Loucy (cell line): ENCODE measurements around the gene NFYA.

Experiments used
- H2AFZ ChIP-seq: fragments of 200-600 bp; sonication (generic); 2 replicates; pipeline ENCODE4 v1.6.0; 2016; ENCODE audit warnings: antibody characterized with exemption, mild to moderate bottlenecking, low read length, moderate library complexity
- H3F3A ChIP-seq: fragments of 200-600 bp; 2 replicates; pipeline ENCODE4 v1.6.0; 2016; ENCODE audit warnings: antibody characterized with exemption, low read depth, mild to moderate bottlenecking
- H3K27me3 ChIP-seq: fragments of 200-600 bp; sonication (generic); 2 replicates; pipeline ENCODE4 v1.6.1; 2014; ENCODE audit warnings: low read length, mild to moderate bottlenecking; ENCODE audit not compliant: insufficient read depth, poor library complexity, severe bottlenecking
- H3K36me3 ChIP-seq: fragments of 200-600 bp; sonication (generic); 2 replicates; pipeline ENCODE4 v1.6.1; 2016; ENCODE audit warnings: low read length; ENCODE audit not compliant: insufficient read depth
- H3K4me1 ChIP-seq: fragments of 200-600 bp; sonication (generic); 2 replicates; pipeline ENCODE4 v1.5.1; 2014; ENCODE audit warnings: low read length, mild to moderate bottlenecking; ENCODE audit not compliant: insufficient read depth, poor library complexity, severe bottlenecking
- H3K4me2 ChIP-seq: fragments of 200-600 bp; sonication (generic); 2 replicates; pipeline ENCODE4 v1.6.0; 2014; ENCODE audit warnings: antibody characterized with exemption, low read length, low read depth, mild to moderate bottlenecking; ENCODE audit not compliant: poor library complexity, severe bottlenecking
- H3K4me3 ChIP-seq: fragments of 200-600 bp; sonication (generic); 2 replicates; pipeline ENCODE4 v1.5.1; 2014; ENCODE audit warnings: low read length, mild to moderate bottlenecking, mixed read lengths; ENCODE audit not compliant: poor library complexity, severe bottlenecking
- H3K79me2 ChIP-seq: fragments of 200-600 bp; sonication (generic); 2 replicates; pipeline ENCODE4 v1.6.1; 2014; ENCODE audit warnings: low read length; ENCODE audit not compliant: insufficient read depth
- H3K9ac ChIP-seq: fragments of 200-600 bp; sonication (generic); 2 replicates; pipeline ENCODE4 v1.6.0; 2014; ENCODE audit warnings: mild to moderate bottlenecking, low read depth, low read length, moderate library complexity; ENCODE audit not compliant: poor library complexity, severe bottlenecking
- H3K9me2 ChIP-seq: fragments of 200-600 bp; sonication (generic); replicated peaks from 2 replicates; pipeline ENCODE4 v1.6.1; 2016; ENCODE audit warnings: low read depth, low read length, mixed read lengths
- H3K9me3 ChIP-seq: fragments of 200-600 bp; sonication (generic); 2 replicates; pipeline ENCODE4 v1.6.1; 2014; ENCODE audit warnings: mild to moderate bottlenecking, antibody characterized with exemption, low read length, low read depth; ENCODE audit not compliant: insufficient read depth
- H4K20me1 ChIP-seq: fragments of 200-600 bp; sonication (generic); 2 replicates; pipeline ENCODE4 v1.6.0; 2014; ENCODE audit warnings: antibody characterized with exemption, low read length, mild to moderate bottlenecking; ENCODE audit not compliant: insufficient read depth, poor library complexity, severe bottlenecking
- EZH2phosphoT487 ChIP-seq: fragments of 200-600 bp; IDR thresholded peaks from 2 replicates; pipeline ENCODE4 v1.6.1; 2018; ENCODE audit warnings: antibody characterized with exemption, mild to moderate bottlenecking, moderate library complexity, borderline replicate concordance
- TF ChIP-seq, protein P1 (sequence below): fragments of 200-600 bp; sonication (generic); conservative IDR thresholded peaks from 2 replicates; pipeline ENCODE4 v1.5.1; 2014; ENCODE audit warnings: mild to moderate bottlenecking, antibody characterized with exemption, low read length

The NFYA gene

GRCh38 chr6:41039060-41039998 is 33.4 kb upstream of the NFYA start, which contains the start of gene UNC5CL:
Gene UNC5CL (minus strand): TSS chr6:41039221. CDS start chr6:41035074, 4,147 bp downstream.
- no peaks in the 10 kb centered on the region for H3K9me2 ChIP-seq
- H3K4me3 ChIP-seq = no peak within 1 kb of the TSS
- no peaks in the 10 kb centered on the region for H3K27me3 ChIP-seq
- H3K4me2 ChIP-seq = no peak within 1 kb of the TSS
- no peaks in the 10 kb centered on the region for H3K79me2 ChIP-seq
- no peaks in the 10 kb centered on the region for H3K9me3 ChIP-seq
- H3K9ac ChIP-seq = no peak within 1 kb of the TSS
- H3K4me1 ChIP-seq = peaks cover 10% of the 10 kb centered on the region
- no peak for TF ChIP-seq EZH2phosphoT487
- TF ChIP-seq, protein P1, sequence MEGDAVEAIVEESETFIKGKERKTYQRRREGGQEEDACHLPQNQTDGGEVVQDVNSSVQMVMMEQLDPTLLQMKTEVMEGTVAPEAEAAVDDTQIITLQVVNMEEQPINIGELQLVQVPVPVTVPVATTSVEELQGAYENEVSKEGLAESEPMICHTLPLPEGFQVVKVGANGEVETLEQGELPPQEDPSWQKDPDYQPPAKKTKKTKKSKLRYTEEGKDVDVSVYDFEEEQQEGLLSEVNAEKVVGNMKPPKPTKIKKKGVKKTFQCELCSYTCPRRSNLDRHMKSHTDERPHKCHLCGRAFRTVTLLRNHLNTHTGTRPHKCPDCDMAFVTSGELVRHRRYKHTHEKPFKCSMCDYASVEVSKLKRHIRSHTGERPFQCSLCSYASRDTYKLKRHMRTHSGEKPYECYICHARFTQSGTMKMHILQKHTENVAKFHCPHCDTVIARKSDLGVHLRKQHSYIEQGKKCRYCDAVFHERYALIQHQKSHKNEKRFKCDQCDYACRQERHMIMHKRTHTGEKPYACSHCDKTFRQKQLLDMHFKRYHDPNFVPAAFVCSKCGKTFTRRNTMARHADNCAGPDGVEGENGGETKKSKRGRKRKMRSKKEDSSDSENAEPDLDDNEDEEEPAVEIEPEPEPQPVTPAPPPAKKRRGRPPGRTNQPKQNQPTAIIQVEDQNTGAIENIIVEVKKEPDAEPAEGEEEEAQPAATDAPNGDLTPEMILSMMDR = peak; percentile 98
- H2AFZ ChIP-seq = no peak within 1 kb of the TSS
- no peaks in the 10 kb centered on the region for H4K20me1 ChIP-seq
- no peaks in the 10 kb centered on the region for H3K36me3 ChIP-seq
- H3F3A ChIP-seq = no peaks in the 10 kb centered on the region

DNA sequence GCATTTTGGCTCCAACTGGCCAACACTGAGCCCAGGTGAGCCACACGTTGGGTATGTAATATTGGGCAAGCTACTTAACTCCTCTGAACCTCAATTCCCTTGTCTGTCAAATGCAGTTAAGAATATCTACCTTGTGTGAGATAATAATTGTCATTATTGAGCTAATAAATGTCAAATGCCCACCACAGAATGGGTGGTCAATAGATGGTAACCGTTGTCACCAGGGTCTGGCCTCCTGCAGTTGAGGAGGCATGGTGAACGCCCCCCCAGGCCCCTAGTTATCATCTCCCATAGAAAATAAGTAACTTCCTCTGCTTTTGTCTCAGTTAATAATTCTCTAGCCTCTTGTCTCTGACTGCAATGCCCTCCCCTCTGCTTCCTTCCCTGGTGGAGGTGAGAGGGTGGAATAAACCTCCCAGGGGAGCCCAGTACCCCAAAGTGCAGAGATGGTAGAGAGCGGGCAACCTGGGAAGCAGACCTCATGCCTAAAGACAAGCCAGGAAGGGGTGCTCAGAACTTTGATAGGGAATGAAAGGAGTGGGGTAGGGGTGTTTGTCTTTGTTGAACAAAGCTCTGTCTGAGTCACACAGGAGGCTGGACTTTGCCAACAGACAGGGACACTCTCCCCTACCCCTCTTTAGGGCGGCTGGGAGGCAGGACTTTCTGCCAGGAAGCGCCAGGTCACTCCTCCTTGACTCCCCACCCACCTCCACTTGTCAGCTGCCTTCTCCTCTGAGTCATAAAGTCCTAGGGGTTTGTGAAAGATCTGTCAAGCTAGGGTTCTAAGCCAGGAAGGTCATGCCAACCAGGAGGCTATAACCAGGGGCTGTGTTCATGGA is 32.5 kb upstream of the NFYA start:
- H3K4me1 ChIP-seq = peaks cover 10% of the 10 kb centered on the region

DNA sequence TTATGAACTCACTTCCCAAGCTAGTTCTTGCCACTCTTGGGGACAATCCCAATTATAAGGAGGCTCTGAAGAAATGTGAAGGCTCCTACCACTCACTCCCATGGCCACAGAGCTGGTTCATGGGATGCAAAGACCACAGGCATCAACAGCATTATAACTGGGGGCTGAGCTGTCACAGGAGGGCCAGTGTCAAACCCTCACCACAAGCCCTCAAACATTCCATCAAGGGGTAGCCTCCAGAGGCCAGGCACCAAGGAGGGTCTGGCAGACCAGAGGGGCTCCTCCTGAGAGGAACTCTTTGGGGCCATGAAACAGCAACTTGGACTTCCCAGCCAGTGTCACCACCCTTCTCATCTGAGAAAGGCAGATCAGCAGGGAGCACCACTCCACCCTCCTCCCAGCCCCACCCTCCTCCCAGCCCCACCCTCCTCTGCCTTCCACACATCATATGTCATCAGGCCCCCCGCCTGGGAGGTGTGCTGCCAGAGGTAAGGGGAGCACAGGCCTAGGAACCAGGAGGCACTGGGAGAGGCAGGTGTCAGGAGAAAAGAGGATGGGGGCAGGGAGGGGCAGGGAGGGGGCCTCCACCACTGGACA is 31.7 kb upstream of the NFYA start:
- Histone ChIP-seq H3K27me3 (no peaks in the 10 kb centered on the region), H3K79me2 (no peaks in the 10 kb centered on the region), H3K9me3 (no peaks in the 10 kb centered on the region), H2AFZ (no peak overlapping the region), H3K9ac (no peak overlapping the region), H3K4me1 (peaks cover 10% of the 10 kb centered on the region), H3K4me2 (no peak overlapping the region), H3K36me3 (no peaks in the 10 kb centered on the region), H3K9me2 (no peaks in the 10 kb centered on the region), H3K4me3 (no peak overlapping the region), H3F3A (no peaks in the 10 kb centered on the region), H4K20me1 (no peaks in the 10 kb centered on the region)
- TF ChIP-seq, protein P1 = no peak
- no peak for TF ChIP-seq EZH2phosphoT487

More for the DNA sequence above, 32.5 kb upstream of the NFYA start:
- Histone ChIP-seq H4K20me1 (no peaks in the 10 kb centered on the region), H3K9me3 (no peaks in the 10 kb centered on the region), H3K4me2 (no peak overlapping the region), H2AFZ (no peak overlapping the region), H3K27me3 (no peaks in the 10 kb centered on the region), H3K36me3 (no peaks in the 10 kb centered on the region), H3K9ac (no peak overlapping the region), H3F3A (no peaks in the 10 kb centered on the region), H3K9me2 (no peaks in the 10 kb centered on the region), H3K4me3 (no peak overlapping the region), H3K79me2 (no peaks in the 10 kb centered on the region)
- TF ChIP-seq, protein P1 = no peak
- no peak for TF ChIP-seq EZH2phosphoT487
